Urothelium cell line (cell line): Measurements from ENCODE around the gene SEH1L.

Experiments
- DNase-seq: peaks from one replicate; pipeline ENCODE4 v3.0.0; 2011; ENCODE audit warnings: low spot score, mixed read lengths
- FAIRE-seq: peaks from 2 replicates; lab custom pipeline; 2011; peaks lifted over from hg19 to GRCh38; lab: Jason Lieb, UNC

The SEH1L gene

DNA sequence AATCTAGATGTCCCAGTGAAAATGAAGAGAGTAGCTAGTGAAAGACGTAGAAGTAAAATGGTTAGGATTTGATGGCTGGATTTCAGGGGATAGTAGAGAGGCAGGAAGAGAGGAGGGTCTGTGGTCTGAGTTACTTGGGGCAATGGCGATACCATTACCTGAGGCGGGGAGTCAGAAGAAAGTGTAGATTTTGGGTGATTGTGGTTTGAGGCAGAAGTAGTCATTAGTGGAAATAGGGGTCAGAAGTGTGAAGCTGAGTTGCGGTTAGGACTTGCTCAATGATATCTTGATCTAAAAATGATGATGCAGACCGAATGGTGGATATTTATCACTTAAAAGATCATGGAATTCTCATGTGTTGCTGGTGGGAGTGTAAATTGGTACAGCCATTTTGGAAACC, 84.4 kb downstream of the SEH1L start:
- FAIRE-seq: no peak

DNA sequence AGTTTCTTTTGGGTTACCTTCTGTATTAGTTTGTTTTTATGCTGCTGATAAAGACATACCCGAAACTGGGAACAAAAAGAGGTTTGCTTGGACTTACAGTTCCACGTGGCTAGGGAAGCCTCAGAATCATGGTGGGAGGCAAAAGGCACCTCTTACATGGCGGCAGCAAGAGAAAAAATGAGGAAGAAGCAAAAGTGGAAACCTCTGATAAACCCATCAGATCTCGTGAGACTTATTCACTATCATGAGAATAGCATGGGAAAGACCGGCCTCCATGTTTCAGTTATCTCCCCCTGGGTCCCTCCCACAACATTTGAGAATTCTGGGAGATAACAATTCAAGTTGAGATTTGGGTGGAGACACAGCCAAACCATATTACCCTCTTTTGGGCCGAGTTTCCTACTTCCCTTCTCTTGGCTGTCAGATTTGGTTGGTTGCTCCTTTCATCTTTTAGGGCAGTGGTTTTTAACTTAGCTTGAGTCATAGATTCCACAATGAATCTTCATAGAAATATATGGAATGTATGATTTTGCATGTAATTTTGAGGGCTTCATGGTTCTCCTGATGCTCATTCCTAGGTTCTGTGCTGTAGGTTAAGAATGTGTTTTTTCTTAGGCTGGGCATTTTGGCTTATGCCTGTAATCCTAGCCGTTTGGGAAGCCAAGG, 87.6 kb downstream of the SEH1L start:
- FAIRE-seq (no peak), DNase-seq (no peak)

More for the DNA sequence above, 84.4 kb downstream of the SEH1L start:
- DNase-seq: no peak

DNA sequence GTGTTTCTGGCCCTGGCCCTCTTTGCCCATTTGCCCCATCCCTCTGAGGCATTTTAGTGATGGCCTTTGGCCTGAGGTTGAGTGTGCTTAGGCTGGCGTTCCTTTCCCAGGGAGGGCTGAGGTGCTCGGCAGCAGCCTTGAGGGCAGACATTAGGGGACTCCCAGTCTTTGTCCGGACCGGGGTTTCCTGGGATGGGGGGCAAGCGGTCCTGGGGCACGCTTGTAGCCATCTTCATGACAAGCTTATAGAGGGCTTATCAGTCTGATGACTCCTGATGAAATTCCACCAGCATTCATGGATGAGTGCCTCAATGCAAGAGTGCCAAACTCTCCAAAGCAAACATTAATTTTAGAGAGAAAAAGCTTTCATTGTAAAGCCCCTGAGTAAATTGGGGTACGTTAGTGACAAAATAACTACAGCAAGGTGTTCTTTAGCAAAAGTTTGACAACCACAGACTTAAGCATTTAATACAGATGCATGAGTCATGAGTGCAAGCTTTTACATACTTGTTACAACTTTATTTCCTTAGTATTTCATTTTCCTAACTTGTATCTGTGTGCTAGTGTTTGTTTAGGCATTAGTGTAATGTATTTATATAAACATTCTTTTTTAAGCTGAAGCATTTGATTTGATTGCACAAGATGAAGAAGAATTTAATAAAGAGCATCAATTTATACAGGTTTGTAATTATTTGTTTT, 89.0 kb downstream of the SEH1L start:
- DNase-seq (no peak), FAIRE-seq (no peak)
